Esophagus muscularis mucosa (tissue), 3 donors: ENCODE data around the gene WASF3.

ENCODE experiments used
- POLR2AphosphoS5 ChIP-seq, 2 donors: sonication (generic); formaldehyde crosslinking; IDR thresholded peaks; one replicate each; pipeline ENCODE4 v1.6.1; 2017; ENCODE audit warnings: antibody characterized with exemption in 2 of 2
- TF ChIP-seq, protein P1 (sequence below), 3 experiments: fragments of 200-600 bp in 2 of 3; fragments of 450-650 bp in 1 of 3; sonication (generic) in 2 of 3; IDR thresholded peaks; one replicate each; pipeline ENCODE4 v1.5.1; 2017 to 2019; ENCODE audit warnings: antibody characterized with exemption in 3 of 3, mild to moderate bottlenecking in 2 of 3, moderate library complexity in 1 of 3

DNA sequence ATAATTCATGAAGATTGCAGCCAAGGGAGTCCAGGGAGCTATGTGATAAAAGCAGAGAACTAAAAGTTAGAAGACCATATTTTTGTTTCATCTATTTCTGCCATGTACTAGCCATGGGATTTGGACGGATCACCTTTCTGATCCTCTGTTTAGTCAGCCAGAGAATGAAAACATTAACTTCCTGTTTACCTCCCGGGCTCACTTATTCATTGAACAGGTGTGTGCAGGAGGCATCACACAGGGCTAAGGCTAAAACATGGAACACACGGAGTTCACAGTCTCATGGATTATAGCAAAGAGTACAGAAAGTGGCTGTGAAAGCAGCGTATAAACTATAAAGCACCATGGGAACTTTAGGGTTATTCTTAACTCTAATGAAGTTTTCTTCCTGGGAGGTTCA is 106.3 kb downstream of the WASF3 start:
- TF ChIP-seq, protein P1, sequence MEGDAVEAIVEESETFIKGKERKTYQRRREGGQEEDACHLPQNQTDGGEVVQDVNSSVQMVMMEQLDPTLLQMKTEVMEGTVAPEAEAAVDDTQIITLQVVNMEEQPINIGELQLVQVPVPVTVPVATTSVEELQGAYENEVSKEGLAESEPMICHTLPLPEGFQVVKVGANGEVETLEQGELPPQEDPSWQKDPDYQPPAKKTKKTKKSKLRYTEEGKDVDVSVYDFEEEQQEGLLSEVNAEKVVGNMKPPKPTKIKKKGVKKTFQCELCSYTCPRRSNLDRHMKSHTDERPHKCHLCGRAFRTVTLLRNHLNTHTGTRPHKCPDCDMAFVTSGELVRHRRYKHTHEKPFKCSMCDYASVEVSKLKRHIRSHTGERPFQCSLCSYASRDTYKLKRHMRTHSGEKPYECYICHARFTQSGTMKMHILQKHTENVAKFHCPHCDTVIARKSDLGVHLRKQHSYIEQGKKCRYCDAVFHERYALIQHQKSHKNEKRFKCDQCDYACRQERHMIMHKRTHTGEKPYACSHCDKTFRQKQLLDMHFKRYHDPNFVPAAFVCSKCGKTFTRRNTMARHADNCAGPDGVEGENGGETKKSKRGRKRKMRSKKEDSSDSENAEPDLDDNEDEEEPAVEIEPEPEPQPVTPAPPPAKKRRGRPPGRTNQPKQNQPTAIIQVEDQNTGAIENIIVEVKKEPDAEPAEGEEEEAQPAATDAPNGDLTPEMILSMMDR (IDR thresholded peaks at IDR 0.05), result no peak
- TF ChIP-seq POLR2AphosphoS5 (IDR thresholded peaks at IDR 0.05), result no peak
